NT2/D1 (cell line): ENCODE results near the gene HDDC3.

ENCODE experiments used
- SUZ12 ChIP-seq: IDR thresholded peaks from 2 replicates; pipeline ENCODE4 v1.6.1; 2011; ENCODE audit not compliant: insufficient read length, insufficient read depth; ENCODE audit errors: extremely low read depth
- ZNF274 ChIP-seq: IDR thresholded peaks from 2 replicates; pipeline ENCODE4 v1.6.1; 2011; ENCODE audit warnings: mild to moderate bottlenecking, low read depth, low read length

DNA sequence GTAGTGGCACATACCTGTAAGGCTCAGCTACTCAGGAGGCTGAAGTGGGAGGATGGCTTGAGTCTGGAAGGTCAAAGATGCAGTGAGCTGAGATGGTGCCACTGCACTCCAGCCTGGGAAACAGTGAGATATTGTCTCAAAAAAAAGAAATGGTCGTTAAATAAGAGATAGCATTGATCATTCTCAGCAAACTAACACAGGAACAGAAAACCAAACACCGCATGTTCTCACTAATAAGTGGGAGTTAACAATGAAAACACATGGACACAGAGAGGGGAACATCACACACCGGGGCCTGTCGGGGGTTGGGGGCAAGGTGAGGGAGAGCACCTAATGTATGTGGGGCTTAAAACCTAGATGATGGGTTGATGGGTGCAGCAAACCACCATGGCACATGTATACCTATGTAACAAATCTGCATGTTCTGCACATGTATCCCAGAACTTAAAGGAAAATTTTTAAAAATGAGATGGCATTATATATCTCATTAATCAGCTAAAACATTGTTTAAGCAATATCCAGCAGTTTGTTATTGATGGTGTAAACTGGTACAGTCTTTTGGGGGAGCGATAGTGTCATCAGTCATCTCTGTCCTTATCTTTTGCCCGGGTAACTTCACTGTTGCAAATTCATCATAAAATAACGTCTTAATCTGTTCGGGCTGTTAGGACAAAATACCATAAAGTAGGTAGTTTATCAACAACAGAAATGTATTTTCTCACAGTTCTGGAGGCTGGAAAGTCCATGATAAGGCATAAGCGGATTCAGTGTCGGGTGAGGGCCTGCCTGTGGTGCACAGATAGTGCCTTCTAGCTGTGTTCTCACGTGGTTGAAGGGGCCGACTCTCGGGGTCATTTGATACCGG lies 30.9 kb downstream of the HDDC3 start:
- no peak for TF ChIP-seq SUZ12
- no peak for TF ChIP-seq ZNF274
